GM19025 (cell line): Measurements from ENCODE around the gene MTA1.

Experiments used
- ATAC-seq: cut with Tn5 transposase; IDR thresholded peaks from one replicate; pipeline ENCODE4 v1.9.1; 2021; ENCODE audit warnings: mild to moderate bottlenecking, low read depth, moderate library complexity; ENCODE audit not compliant: unreplicated experiment

MTA1 gene

DNA sequence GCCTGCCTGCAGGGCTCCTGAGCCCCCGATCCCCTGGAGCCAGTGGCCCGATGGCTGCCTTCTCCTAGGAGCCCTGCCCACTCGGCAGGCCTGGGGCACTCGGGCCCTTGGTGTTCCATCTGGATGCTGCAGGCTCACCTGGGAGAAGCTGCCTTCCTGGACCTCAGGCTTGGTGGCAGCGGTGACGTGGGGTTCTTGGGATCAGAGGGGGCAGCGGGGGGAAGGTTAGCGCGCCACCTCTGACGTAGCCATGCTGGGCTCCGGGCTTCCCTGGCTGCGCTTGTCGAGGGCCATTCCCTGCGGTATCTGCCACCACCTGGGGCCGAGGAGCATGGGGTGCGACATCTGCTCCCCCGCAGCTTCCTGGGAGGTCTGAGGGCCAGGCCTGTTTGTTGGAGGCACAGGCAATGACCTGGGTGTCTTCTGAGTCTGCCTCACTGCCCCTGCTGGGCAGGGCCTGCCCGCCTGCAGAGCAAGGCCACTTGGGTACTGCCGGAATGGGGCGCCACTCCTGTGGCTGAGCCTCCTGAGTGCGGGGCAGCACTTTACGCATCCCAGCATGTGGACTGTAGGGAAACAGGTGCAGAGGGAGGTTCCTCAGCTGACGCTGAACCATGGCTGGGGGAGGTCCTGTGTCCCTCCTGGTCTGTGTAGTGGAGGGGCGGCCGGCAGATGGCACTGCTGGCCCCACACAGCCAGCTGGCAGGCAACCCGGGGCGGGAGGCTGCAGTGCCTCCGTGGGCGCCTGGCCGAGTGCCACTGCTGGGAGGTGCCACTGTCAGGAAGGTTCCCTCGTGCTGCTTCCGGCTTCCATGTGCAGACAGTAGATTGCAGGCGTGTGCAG, 20.3 kb downstream of the MTA1 start:
- no peak for ATAC-seq

DNA sequence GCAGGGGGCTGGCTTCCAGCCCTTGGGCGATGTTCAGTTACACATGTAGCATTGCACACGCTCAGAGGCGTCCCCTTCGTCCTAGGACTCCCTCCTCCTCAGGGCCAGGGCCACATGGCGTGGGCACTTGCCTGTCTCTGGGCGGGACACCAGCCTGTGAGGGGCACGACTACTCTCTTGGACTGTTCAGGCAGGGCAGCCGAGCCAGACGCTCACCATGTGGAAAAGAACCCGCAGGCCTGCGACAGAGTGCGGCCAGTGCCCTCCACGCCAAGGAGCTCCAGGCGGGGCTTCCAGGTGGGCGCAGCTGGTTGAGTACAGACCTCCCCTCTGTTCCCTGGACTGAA, 20.9 kb downstream of the MTA1 start:
- ATAC-seq: no peak

DNA sequence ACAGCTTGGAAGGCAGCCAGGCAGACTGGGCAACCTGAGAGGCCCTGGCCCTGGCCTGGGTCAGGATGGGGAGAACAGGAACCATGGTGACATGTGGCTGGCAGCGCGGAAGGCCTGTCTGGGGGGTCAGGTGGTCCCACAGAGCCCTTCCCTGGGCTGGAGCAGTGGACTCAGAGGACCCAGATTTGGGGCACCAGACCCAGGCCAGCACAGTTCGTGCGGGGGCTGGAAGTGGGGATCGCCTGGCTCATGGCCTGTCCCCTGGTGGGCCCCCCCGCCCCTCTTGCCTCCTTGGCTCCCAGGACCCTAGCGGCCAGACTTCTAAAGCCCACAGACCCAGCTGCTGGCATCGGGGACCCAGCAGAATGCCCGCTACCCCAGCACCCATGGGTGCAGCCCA, 21.4 kb downstream of the MTA1 start:
- no peak for ATAC-seq

DNA sequence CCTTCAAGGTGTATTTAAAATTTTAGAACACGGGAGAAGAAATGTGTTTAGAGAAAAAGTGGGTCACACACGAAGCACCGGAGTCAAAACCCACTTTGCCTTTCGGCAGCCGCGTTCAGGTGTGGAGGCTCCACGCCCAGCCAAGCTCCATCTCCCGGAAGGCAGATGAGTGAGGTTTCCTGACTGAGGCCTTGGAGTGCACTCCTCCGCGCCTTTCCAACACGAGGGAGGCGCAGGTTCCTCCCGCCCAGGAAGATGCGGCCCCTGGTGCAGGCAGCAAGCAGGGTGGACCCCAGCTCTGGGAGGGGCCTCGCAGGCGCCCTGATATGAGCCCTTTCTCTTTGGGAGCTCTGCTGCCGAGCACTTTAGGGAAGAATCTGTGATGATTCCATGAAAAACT, 22.5 kb downstream of the MTA1 start:
- no peak for ATAC-seq

DNA sequence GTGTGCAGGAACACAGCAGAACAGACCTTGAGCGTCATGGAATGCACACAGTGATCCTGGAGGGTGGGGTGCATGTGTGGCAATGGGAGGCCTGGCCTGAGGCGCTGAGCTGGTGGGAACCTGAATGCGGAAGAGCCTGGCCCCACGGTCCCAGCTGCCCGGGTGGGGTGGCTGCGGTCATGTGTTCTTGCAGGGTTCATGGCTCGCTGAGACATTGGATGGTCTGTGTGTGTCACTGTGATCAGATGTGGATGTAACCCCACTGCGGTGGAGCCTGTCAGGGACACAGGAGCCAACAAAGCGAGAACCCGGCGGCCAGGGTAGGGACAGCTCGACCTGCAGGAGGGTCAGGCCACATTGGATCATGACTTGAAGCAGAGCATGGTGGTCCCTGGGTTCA, 23.2 kb downstream of the MTA1 start:
- ATAC-seq: no peak

DNA sequence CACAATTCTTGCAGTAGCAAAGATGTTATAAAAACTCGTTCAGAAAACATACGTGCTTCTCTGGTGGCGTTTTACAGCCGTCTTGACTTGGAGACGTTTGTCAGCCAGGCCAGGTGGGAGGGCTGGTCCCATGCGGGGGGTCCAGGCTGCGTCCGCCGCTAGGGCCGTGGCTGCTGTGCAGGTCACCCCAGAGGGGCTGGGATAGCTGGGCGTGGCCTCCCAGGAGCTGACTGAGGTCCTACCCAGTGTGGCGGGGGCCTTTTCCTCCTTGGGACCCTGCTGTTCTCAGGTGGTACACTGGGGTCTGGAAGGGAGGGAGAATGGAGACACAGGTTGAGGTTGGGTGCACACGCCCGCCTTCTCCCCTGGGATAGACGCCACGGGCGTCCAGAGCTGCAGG, 25.2 kb downstream of the MTA1 start:
- ATAC-seq: no peak

DNA sequence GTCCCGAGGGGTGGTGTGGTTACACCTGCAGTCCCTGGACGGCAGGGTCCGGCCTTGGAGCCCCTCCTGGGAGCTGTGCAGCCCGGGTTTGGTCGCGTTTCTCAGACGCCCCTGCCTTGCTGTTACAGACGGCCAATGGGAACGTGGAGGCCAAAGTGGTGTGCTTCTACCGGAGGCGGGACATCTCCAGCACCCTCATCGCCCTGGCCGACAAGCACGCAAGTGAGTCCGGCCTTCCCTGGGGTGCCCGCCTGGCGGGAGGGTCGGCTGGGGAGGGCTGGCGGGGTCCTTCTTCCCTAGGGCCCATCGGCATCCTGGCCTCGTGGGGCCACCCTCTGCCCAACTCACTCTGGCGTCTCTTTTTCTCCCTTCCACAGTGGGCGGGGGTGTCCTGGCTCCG, 25.7 kb downstream of the MTA1 start:
- no peak for ATAC-seq

DNA sequence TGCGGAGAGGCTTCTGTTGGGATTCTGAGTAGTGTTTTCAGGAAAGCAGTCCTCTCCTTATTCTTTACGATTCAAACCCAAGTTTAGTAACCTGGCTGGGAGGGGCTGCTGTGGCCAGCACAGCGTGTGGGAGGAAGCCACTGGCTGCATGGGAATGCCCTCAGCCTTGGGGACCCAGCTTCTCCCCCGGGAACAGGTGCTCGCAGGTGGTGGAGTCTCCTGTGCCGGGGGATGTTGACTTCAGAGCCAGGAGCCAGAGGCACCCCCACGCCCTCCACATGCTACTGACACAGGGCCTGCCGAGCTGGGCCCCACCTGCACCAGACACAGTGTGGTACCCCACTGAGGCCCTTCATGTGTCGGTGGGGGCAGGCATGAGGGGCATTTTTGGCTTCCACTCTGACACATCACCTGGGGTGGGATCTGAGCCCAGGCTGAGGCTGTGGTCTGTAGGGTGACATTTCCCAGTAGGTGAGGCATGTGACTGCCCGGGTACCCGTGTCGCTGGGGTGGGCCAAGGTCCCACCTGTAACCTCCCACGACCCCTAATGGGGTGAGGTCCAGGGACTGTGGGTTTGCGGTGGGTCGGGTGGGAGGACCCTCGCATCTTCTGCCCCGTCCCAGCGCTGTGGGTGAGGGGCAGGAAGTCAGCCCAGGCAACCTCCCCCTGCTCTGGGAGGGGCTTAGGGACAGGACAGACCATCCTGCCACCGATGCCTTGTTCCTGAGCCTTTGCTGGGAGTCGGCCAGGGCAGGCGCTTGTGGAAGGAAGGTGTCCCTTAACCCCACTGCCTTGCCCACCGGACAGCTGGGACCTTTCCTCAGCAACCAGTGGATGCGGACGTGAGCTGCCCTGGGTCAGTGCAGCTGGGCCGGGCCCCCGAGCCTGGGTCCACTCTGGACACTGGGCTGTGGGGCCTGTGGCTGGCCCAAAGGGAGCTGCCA, 26.5 kb downstream of the MTA1 start:
- no peak for ATAC-seq

DNA sequence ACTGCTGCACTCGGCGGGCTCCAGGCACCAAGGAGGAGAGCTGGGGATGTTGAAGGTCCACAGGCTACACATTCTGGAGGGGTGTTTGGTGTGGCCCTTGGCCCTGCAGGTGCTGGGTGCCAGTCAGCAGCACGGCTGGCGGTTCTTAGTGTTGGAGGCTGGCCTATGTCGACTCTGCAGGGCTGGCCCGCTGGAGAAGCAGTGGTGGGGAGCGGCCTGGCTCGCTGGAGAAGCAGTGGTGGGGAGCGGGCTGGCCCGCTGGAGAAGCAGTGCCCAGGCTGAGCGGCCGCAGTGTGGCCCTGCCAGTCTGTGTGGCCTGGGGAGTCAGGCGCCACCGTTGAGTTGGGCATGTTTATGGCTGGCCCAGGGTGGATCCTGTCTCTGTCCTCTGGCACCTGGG, 27.3 kb downstream of the MTA1 start:
- ATAC-seq: no peak

DNA sequence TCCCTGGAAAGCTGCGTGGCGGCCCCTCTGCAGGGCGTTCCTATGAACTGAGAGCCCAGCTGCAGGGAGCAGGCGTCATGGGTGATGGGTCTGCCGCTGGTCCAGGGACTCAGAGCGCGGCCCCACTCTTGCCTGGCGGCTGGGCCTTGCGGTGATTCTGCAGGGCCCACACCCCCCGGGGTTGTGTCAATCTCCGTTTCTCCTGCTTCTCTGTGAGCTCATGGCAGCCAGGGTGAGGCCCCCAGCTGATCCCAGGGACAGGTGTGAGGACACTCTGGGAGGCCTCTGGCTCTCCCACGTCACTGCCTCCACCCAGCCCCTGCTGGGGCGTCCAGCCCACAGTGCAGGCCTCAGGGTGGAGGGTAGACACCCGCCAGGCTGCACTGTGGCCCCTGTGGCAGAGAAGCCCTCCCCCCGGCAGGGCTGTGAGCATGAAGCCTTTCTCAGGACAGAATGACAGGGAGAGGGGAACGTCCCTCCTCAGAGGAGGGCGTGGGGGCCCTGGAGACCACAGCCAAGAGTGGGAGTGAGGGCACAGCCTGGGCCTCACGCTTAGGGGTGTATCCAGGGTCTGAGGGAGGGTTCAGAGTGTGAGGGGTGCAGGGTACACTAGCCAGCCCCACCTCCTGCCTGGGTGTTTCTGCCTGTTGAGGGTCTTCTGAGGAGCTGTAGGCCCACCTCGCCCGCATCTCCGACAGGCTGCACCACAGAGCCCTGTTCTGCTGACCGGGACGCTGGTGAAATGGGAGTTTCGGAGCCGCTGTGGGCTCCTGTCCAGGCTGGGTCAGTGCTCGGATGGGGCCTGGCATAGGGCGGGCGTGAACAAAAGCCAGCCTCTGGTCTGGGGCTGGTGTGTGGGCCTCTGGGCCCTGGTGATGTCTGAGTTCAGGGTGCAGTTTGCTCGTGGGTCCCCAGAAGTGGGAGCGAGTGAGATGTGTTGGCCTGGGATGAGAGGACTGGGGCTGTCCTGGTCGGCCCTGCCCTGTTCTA, 28.3 kb downstream of the MTA1 start:
- no peak for ATAC-seq

DNA sequence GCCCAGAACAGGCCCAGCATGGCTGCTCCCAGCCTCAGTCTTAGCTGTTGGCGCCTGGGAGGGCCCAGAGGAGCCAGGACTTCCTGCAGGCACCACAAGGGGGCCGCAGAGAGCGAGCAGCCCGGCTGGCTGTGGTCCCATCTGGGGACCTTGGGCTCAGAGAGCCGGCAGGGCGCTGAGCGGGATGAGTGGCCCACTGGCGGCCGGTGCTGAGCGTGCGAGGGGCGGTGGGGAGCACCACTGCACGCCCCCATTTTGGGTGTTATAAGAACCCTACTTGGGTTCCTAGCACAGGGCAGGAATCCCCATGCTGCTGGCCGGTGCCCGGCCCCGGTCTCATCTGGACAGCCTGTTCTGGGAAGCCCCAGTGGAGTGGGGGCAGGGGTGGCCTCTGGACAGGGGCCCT, 29.1 kb downstream of the MTA1 start:
- no peak for ATAC-seq

DNA sequence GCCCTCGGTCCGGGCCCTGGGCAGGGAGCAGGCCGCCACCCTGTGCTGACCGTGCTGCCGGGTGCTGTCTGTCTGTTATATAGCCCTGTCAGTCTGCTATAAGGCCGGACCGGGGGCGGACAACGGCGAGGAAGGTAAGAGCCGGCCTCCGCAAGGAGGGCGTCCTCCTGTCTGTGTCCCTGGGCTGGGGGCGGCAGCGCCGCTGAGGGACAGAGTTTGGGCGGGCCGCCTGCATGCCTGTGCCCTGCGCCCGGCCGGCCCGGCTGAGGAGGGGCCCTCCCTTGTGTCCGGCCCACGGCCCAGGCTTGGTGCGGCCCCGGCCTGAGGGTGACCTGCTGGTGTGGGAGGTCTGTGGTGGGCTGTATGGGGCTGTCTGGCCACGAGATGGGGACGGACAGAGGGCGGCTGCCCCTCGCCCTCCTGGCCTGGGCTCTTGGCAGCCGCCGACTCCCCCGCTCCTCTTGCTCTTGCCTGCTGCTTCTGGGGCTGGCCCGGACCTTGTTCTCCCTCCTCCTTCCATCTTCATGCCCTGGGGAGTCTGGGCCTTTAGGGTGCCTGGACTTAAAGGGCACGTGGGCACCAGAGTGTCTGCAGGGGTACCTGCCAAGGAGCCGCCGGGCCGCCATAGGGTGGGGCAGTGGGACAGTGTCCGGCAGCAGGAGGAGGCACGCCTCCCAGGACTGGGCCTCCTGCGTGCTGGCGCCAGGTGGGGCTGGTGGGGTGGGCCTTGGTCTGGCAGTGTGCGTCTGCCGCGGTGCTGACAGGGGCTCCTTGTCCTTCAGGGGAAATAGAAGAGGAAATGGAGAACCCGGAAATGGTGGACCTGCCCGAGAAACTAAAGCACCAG, 29.9 kb downstream of the MTA1 start:
- no peak for ATAC-seq

DNA sequence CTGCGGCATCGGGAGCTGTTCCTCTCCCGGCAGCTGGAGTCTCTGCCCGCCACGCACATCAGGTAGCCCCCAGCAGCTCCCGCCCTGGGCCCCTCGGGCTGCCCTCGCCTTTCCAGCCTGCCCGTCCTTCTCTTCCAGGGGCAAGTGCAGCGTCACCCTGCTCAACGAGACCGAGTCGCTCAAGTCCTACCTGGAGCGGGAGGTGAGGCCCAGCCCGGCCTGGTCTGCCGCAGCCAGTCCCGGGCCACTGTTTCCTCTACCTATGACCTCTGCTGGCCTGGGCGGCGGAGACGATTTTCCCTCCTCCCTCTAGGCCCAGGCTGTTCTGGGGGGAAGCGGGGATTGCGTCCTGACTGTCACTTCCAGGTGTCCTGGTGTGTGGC, 30.5 kb downstream of the MTA1 start:
- ATAC-seq: no peak

DNA sequence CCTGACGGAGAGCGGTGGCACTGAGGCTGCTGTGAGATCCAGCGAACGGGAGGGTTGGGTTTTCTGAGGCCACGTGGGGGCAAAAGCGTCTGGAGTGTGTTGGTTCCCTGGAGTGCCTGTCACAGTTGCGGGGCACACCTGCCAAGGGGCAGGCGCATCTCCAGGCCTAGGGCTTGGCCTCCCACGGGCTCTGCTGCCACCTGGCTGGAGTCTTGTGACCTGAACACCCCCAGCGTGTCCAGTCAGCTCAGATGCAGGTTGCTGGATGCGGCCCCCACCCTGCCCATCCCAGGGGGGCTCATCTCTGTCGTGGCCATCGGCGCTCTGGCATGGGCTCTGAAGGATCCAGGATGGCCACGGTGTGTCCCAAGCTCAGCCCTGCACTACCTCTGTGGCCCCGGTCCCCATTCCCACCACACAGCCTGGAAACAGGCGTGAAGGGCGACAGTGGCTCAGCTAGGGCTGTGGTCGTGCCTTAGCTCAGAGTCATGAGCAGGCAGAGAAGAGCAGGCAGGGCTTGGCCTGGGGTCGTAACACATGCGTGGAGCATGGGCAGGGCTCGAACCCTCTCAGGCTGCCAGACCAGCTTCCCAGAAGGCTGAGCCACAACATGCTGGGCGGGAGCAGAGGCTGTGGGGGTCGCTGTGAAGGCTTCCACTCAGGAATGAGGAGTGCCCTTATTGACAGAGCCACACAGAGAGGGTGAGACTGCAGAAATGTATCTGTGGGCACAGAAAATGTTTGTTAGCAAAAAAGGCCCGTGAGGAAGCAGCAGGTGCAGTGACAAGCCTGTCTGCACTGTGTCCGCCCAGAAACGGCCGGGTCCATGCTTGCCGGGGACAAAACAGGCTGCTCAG, 31.5 kb downstream of the MTA1 start:
- ATAC-seq: no peak

DNA sequence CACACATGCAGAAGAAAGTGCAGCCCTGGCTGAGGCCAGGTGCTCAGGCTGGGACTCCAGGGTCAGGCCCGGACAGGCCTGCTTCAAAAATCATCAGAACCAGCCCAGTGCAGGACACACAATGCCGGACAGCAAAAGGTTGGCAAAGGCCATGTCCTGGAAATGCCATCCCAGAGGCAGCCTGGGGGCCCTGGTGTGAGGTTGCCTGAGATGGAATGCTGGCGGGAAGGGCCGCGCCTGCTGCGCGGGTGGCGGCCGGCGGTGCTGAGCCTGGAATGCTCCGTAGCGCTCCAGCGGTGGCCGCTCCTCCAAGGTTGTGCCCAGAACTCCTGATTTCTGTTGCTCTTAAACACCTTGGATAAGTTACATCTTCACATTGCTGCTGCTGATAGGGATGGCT, 33.3 kb downstream of the MTA1 start:
- ATAC-seq: no peak

DNA sequence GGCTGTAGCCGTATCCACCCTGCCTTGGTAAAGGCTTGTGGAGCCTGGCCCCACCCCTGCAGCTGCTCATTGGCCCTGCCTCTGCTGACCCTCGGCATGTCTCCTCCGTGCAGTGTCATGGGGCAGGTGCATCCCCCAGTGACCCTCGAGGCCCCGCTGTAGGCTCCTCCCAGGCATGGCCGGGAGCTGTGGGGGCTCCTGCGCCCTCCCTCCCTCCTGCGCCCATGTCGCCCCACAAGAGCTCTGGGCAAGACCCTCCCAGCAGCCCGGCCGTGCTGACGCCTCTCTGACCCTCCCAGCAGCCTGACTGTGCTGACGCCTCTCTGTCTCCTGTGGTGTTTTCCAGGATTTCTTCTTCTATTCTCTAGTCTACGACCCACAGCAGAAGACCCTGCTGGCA, 34.2 kb downstream of the MTA1 start:
- ATAC-seq: no peak

DNA sequence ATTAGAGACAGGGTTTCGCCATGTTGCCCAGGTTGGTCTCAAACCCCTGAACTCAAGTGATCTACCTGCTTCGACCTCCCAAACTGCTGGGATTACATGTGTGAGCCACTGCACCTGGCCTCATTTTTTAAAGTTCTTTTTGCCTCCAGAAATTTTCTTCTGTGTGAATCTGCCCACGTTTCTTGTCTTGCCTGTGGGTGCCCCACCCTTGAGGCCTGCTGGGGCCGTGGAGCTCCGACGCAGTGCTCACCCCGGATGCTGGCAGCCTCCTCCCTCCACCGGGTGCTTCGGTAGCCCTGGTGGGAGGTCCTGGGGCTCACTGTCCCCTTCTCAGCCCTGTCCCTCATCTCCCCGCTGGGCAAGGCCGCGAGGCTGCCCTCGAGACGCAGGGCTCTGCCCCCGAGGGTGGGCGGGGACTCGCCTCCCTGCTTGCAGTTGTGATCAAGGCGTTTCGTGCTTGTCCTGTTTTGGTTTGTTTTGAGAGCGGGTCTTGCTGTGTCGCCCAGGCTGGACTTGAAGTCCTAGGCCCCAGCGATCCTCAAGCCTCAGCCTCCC, 35.5 kb downstream of the MTA1 start:
- ATAC-seq: no peak
